ENCODE measurements around the gene SLC51B.

- no peak for TF ChIP-seq CTCF (IDR thresholded peaks at IDR 0.05; ENCODE audit: low read depth, low read length, poor library complexity, severe bottlenecking)
- no peak for TF ChIP-seq EZH2phosphoT487 (IDR thresholded peaks at IDR 0.05; ENCODE audit: borderline replicate concordance, low read length)
Observed at GRCh38 chr15:65056106-65056505, 10.9 kb downstream of the SLC51B start.
